Measurements from ENCODE around the gene TSSK3. TPM values are rescaled to one million over a fixed set of nuclear protein-coding genes. Genes with fewer than 3 reads are reported as not detected.
A peak's percentile ranks its signal among the peaks of the same experiment; 100 is the strongest.
"Not testable (repeated sequence)": the region's sequence is repeated elsewhere in the genome, so short reads cannot be mapped to it uniquely, and the experiment has no call there.

TSSK3 gene
- total RNA-seq, 2 donors from 2014 or later: 0.63 to 0.70 TPM

DNA sequence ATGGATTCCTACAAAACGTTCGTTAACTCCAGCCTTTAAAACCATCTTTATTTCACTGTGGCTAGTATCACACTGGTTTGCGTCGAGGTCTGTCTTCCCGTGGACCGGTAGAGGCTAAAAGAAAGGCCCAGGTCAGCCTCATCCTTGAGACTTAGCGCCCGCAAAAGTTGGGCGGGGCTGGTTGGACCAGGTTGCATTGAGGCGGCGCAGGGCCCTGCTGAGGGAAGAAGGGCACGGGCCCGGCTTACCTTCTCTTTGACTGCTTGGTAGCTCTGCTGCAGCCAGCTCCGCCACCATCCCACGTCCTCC is 31.4 kb downstream of the TSSK3 start:
- TF ChIP-seq, protein P1, sequence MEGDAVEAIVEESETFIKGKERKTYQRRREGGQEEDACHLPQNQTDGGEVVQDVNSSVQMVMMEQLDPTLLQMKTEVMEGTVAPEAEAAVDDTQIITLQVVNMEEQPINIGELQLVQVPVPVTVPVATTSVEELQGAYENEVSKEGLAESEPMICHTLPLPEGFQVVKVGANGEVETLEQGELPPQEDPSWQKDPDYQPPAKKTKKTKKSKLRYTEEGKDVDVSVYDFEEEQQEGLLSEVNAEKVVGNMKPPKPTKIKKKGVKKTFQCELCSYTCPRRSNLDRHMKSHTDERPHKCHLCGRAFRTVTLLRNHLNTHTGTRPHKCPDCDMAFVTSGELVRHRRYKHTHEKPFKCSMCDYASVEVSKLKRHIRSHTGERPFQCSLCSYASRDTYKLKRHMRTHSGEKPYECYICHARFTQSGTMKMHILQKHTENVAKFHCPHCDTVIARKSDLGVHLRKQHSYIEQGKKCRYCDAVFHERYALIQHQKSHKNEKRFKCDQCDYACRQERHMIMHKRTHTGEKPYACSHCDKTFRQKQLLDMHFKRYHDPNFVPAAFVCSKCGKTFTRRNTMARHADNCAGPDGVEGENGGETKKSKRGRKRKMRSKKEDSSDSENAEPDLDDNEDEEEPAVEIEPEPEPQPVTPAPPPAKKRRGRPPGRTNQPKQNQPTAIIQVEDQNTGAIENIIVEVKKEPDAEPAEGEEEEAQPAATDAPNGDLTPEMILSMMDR (IDR thresholded peaks at IDR 0.05): no peak
- Histone ChIP-seq H3K27me3 (no peaks in the 10 kb centered on the region), H3K4me1 (peaks cover 0 to 40% of the 10 kb centered on the region in 2 donors), H3K9me3 (no peaks in the 10 kb centered on the region), H3K27ac (peak overlapping the region; percentile 91 to 96), H3K4me3 (peak overlapping the region; percentile 57 to 83), H3K36me3 (peaks cover 33% of the 10 kb centered on the region)
- no peak for DNase-seq (ENCODE audit: low spot score)

DNA sequence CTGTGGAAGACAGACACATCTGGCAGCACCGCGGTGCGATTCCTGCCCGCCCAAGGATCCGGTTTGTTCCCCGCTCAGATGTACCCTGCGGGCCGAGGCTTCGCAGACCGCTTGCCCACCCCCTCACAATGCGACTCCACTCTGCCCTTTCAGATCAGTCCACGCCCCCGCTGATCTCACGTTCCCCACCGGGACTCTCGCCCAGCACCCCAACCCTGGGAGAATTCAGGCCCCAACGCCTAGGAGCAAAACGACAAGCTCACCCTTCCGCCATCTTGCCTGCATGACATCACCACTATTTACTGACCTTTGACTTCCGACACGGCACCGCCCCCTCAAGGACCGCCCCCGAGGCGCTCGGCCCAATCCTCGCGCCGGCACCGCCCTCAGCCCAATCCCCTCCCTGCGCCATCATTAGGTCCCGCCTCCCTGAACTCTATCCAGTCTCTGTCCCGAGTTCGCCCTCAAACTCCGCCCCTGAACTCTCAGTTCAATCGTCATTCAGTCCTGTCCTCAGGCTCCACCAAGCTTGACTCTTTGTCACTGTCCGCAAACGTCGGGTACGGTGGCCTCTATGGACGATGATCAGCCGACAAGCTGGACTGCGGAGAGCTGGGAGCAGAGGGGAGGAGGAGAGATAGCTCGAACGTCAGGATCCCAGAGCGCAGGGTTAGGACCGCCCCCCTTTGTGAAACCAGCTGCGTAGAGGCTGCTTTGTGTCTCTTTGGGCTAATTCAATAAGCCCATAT is 32.0 kb downstream of the TSSK3 start, which contains the start of gene BSDC1:
Gene BSDC1 (minus strand): TSS at position 301 of the 749 bp plus-strand sequence. CDS start 27 bp downstream, at position 274.
- DNase-seq (ENCODE audit: low spot score): peak; percentile 99
- Histone ChIP-seq H3K4me1 (peaks cover 0 to 40% of the 10 kb centered on the region in 2 donors), H3K4me3 (peak within 1 kb of the TSS; percentile 57 to 83), H3K27ac (peak within 1 kb of the TSS; percentile 91 to 96), H3K27me3 (no peaks in the 10 kb centered on the region), H3K36me3 (peaks cover 28% of the 10 kb centered on the region), H3K9me3 (no peaks in the 10 kb centered on the region)
- TF ChIP-seq, protein P1 (IDR thresholded peaks at IDR 0.05): no peak

DNA sequence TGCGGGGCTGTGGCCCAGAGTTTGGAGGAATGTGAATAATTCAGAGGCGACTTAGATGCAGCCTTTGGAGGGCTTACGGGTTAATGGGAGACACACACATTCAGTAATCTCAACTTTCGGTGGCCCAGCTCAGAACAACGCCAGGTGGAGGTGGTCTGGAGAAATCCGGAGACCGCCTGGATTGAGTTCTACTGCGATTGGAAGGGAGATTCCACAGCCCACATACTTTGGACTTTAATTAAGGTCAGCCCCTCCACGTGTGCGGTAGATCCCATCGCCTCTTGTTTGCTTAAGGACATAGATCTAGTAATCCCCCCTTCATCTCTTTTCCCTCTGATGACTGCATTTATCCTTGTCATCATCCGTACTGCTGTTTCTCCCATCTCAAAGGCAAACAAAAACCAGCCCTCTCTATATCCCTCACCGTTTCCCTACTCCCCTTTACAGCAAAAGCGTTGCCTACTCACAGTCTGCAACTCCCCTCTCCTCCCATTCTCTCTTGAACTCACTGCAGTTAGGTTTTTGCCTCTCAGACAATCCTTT is 32.6 kb downstream of the TSSK3 start:
- Histone ChIP-seq H3K27me3 (no peaks in the 10 kb centered on the region), H3K9me3 (no peaks in the 10 kb centered on the region), H3K4me1 (peaks cover 0 to 40% of the 10 kb centered on the region in 2 donors), H3K4me3 (peak overlapping the region; percentile 57 to 83), H3K27ac (peak overlapping the region; percentile 91 to 96), H3K36me3 (peaks cover 22% of the 10 kb centered on the region)
- no peak for DNase-seq (ENCODE audit: low spot score)
- TF ChIP-seq, protein P1 (IDR thresholded peaks at IDR 0.05): no peak

DNA sequence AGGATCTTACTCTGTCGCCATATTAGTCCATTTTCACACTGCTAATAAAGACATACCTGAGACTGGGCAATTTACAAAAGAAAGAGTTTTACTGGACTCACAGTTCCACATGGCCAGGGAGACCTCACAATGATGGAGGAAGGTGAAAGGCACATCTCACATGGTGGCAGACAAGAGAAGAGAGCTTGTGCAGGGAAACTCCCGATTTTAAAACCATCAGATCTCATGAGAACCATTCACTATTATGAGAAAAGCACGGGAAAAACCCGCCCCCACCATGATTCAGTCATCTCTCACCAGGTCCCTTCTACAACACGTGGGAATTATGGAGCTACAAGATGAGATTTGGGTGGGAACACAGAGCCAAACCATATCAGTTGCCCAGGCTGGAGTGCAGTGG is 34.2 kb downstream of the TSSK3 start:
- H3K4me3 ChIP-seq; H3K27me3 ChIP-seq; H3K9me3 ChIP-seq; H3K27ac ChIP-seq; DNase-seq (ENCODE audit: low spot score); H3K36me3 ChIP-seq: not testable (repeated sequence)
- peaks cover 0 to 31% of the 10 kb centered on the region in 2 donors for H3K4me1 ChIP-seq

DNA sequence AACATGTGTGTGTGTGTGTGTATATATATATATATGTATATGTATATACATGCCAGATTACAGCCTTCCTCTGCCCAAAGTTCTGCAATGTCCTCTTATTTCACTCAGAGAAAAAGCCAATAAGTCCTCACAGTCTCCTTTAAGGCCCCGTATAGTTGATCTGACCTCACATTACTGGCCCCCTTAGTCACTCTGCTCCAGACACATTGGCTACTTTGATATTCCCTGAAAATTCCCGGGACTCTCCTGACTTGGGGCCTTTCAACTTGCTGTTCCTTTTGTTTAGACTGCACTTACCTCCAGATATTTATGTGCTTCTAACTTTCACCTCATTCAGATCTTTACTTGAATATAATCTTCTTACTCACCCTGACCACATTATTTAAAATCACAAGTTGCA is 36.1 kb downstream of the TSSK3 start:
- Histone ChIP-seq H3K27me3 (no peaks in the 10 kb centered on the region), H3K4me3 (no peak overlapping the region), H3K36me3 (no peaks in the 10 kb centered on the region), H3K4me1 (peaks cover 0 to 12% of the 10 kb centered on the region in 2 donors), H3K27ac (no peak overlapping the region), H3K9me3 (no peaks in the 10 kb centered on the region)
- no peak for DNase-seq (ENCODE audit: low spot score)
- TF ChIP-seq, protein P1 (IDR thresholded peaks at IDR 0.05): no peak

DNA sequence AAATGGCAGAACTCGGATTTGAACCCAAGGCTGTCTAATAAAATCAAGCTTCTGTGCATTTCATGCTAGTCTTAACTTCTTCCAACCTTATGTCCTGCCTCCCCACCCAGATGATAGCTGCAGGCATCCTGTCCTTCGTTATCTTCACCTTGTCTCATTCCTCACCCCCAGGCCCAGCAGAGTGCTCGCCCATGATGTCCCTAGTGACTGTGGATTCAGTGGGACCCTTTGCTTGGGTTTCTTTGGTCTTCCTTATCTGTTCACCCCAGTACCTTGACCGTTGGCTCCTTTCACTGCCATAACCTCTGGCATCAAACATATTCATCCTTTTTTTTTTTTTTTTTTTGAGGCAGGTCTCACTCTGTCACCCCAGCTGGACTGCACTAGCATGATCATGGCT is 37.5 kb downstream of the TSSK3 start:
- Histone ChIP-seq H3K4me1 (peaks cover 0 to 10% of the 10 kb centered on the region in 2 donors), H3K4me3 (no peak overlapping the region), H3K36me3 (no peaks in the 10 kb centered on the region), H3K9me3 (no peaks in the 10 kb centered on the region), H3K27me3 (no peaks in the 10 kb centered on the region), H3K27ac (no peak overlapping the region)
- TF ChIP-seq, protein P1 (IDR thresholded peaks at IDR 0.05): no peak
- DNase-seq (ENCODE audit: low spot score): no peak
